WTC11 (cell line): Measurements from ENCODE around the gene MKLN1.

ENCODE experiments used
- CREB1 ChIP-seq: sonication (generic); formaldehyde crosslinking; IDR thresholded peaks from 2 replicates; pipeline ENCODE4 v1.8.0; 2023; ENCODE audit warnings: mild to moderate bottlenecking, missing genetic modification reagents
- USF2 ChIP-seq: sonication (generic); formaldehyde crosslinking; IDR thresholded peaks from 2 replicates; pipeline ENCODE4 v1.8.1; 2023; ENCODE audit warnings: mild to moderate bottlenecking, missing genetic modification reagents, moderate library complexity

DNA sequence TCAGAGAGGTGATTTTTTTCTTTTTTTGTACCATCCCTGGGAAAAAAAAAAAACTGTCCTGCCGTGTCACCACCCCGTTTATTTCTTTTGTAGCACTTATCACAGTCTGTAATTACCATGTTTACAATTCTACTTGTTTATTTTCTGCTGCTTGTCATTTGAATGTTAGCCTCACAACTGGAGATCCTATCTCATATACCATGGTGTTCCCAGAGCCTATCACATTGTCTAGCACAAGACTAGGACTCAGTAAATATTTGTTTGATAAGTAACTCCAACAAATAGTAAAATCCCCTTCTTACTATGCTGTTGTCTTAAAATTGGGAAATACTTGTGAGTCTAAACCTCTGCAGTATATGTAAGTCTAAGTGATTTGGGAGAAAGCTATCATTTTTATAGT, 36.0 kb downstream of the MKLN1 start:
- no peak for TF ChIP-seq USF2 (CRISPR knock-in tag)
- TF ChIP-seq CREB1 (CRISPR knock-in tag) = no peak
